Type B pancreatic cell (in vitro differentiated cells): ENCODE measurements around the gene ADGRV1. TPM values are rescaled to one million over a fixed set of nuclear protein-coding genes. Genes with fewer than 3 reads are reported as not detected.

ENCODE experiments used
- DNase-seq: peaks from one replicate; pipeline ENCODE4 v3.0.0; 2021; ENCODE audit warnings: mixed read lengths; ENCODE audit not compliant: unreplicated experiment; ENCODE audit errors: extremely low spot score
- H3K27ac Mint-ChIP-seq: 2 replicates; pipeline ENCODE4 v1.8.0; 2021; ENCODE audit warnings: mild to moderate bottlenecking, mixed read lengths
- H3K27me3 Mint-ChIP-seq: 2 replicates; pipeline ENCODE4 v1.8.0; 2021; ENCODE audit warnings: mixed read lengths
- H3K36me3 Mint-ChIP-seq: 2 replicates; pipeline ENCODE4 v1.8.0; 2021; ENCODE audit warnings: mixed read lengths
- H3K4me1 Mint-ChIP-seq: one replicate; pipeline ENCODE4 v1.8.0; 2021; ENCODE audit warnings: mixed read lengths; ENCODE audit not compliant: unreplicated experiment
- H3K4me3 Mint-ChIP-seq: 2 replicates; pipeline ENCODE4 v1.8.0; 2021; ENCODE audit warnings: mild to moderate bottlenecking, mixed read lengths
- H3K9me3 Mint-ChIP-seq: 2 replicates; pipeline ENCODE4 v1.8.0; 2021; ENCODE audit warnings: mixed read lengths
- total RNA-seq: library from RNA; stranded (reverse); gene quantifications from 2 replicates; pipeline ENCODE4 v1.2.1, GENCODE V29; 2021; ENCODE audit warnings: low replicate concordance
- TF ChIP-seq, protein P1 (sequence below): fragments of 200-600 bp; sonication (generic); conservative IDR thresholded peaks from 2 replicates; pipeline ENCODE4 v1.5.0; 2021; ENCODE audit warnings: antibody characterized with exemption, mild to moderate bottlenecking

ADGRV1 gene
- total RNA-seq, 1 donor from 2014 or later: 29.5 TPM

GRCh38 chr5:91187032-91187431 is 628.4 kb downstream of the ADGRV1 start:
- H3K4me1 Mint-ChIP-seq: peaks cover 9% of the 10 kb centered on the region

DNA sequence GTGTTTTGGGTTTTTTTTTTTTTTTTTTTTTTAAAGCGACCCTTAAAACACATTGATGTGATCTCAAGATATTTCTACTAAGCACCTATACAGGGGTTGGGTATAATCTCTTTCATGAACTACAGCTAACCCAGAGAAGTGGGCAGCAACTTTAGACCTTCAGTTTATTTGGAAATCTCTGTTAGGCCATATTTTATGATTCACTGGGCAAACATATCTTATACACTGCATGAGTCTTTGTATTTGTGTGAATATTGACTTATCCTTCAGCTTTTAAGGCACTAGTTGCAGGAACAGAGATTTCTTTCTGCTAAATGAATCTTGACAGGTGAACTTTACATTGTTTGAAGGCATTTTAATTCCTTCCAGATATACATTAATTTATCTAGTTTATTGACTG is 630.2 kb downstream of the ADGRV1 start:
- Mint-ChIP-seq H3K4me1 (peaks cover 9% of the 10 kb centered on the region), H3K9me3 (peaks cover 10% of the 10 kb centered on the region), H3K27me3 (no peaks in the 10 kb centered on the region), H3K27ac (no peak overlapping the region), H3K36me3 (no peaks in the 10 kb centered on the region), H3K4me3 (no peak overlapping the region)
- TF ChIP-seq, protein P1, sequence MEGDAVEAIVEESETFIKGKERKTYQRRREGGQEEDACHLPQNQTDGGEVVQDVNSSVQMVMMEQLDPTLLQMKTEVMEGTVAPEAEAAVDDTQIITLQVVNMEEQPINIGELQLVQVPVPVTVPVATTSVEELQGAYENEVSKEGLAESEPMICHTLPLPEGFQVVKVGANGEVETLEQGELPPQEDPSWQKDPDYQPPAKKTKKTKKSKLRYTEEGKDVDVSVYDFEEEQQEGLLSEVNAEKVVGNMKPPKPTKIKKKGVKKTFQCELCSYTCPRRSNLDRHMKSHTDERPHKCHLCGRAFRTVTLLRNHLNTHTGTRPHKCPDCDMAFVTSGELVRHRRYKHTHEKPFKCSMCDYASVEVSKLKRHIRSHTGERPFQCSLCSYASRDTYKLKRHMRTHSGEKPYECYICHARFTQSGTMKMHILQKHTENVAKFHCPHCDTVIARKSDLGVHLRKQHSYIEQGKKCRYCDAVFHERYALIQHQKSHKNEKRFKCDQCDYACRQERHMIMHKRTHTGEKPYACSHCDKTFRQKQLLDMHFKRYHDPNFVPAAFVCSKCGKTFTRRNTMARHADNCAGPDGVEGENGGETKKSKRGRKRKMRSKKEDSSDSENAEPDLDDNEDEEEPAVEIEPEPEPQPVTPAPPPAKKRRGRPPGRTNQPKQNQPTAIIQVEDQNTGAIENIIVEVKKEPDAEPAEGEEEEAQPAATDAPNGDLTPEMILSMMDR: no peak
- no peak for DNase-seq

More at GRCh38 chr5:91187032-91187431, 628.4 kb downstream of the ADGRV1 start:
- TF ChIP-seq, protein P1: no peak
- H3K9me3 Mint-ChIP-seq: peaks cover 4% of the 10 kb centered on the region
- no peaks in the 10 kb centered on the region for H3K27me3 Mint-ChIP-seq
- H3K36me3 Mint-ChIP-seq: no peaks in the 10 kb centered on the region
- H3K4me3 Mint-ChIP-seq: no peak overlapping the region
- DNase-seq: no peak
- H3K27ac Mint-ChIP-seq: no peak overlapping the region

DNA sequence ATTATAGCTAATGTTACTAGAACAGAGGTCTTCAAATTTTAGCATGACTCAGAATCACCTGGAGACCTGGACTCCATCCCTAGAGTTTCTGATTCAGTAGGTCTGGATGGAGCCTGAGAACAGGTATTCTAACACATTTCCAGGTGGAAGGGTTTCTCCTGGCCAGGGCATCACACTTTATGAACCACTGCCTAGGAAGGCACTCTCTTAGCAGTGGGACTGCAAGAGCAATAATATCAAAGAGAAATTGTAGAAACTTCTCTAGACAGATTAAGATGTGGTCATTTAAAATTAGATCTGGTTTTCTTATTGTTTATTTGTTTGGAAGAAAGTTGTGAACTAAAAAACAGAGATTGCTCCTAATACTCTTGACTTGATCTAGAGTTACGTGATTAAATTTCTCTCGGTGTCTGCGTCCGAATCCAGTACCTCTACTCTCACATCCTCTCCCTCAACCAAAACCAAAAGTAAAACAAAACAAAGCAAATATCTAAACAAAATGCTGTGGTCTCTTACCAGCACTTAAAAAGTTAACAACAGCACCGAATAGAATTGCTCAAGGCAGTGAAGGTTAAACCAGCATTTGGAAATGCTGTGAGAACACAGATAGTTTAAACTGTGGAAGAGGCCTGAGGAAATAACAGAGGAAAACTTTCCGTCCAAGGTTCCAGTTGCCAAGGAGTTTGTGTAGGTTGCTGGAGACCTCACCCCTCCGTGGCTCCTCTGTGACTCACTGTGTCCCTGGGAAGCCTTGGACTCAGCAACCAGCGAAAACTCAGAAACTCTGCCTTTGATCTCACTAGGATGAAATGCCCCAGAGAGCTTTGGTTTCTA is 631.1 kb downstream of the ADGRV1 start:
- no peak overlapping the region for H3K4me3 Mint-ChIP-seq
- no peaks in the 10 kb centered on the region for H3K36me3 Mint-ChIP-seq
- TF ChIP-seq, protein P1: no peak

GRCh38 chr5:91190314-91190690 is 631.7 kb downstream of the ADGRV1 start:
- no peak for DNase-seq
- no peaks in the 10 kb centered on the region for H3K27me3 Mint-ChIP-seq
- peak overlapping the region; percentile 60 for H3K27ac Mint-ChIP-seq
- peaks cover 10% of the 10 kb centered on the region for H3K9me3 Mint-ChIP-seq
- TF ChIP-seq, protein P1: no peak
- H3K4me1 Mint-ChIP-seq: peaks cover 9% of the 10 kb centered on the region
- no peaks in the 10 kb centered on the region for H3K36me3 Mint-ChIP-seq
- no peak overlapping the region for H3K4me3 Mint-ChIP-seq

More for the DNA sequence above, 631.1 kb downstream of the ADGRV1 start:
- Mint-ChIP-seq H3K4me1 (peaks cover 9% of the 10 kb centered on the region), H3K27me3 (no peaks in the 10 kb centered on the region), H3K9me3 (peaks cover 10% of the 10 kb centered on the region), H3K27ac (peak overlapping the region; percentile 60)
- no peak for DNase-seq

- Mint-ChIP-seq H3K36me3 (no peaks in the 10 kb centered on the region), H3K27ac (no peak overlapping the region), H3K9me3 (peaks cover 5% of the 10 kb centered on the region), H3K4me1 (peaks cover 5% of the 10 kb centered on the region), H3K27me3 (no peaks in the 10 kb centered on the region), H3K4me3 (no peak overlapping the region)
- TF ChIP-seq, protein P1: no peak
- DNase-seq: no peak
Observed at GRCh38 chr5:91194824-91195381, 636.3 kb downstream of the ADGRV1 start.
